Progenitor cell of endocrine pancreas (in vitro differentiated cells): ENCODE results near the gene AGPAT1. TPM values are rescaled to one million over a fixed set of nuclear protein-coding genes. Genes with fewer than 3 reads are reported as not detected.
"Not testable (repeated sequence)": the region's sequence is repeated elsewhere in the genome, so short reads cannot be mapped to it uniquely, and the experiment has no call there.

Experiments used
- DNase-seq: peaks from one replicate; pipeline ENCODE4 v3.0.0; 2021; ENCODE audit warnings: low spot score; ENCODE audit not compliant: unreplicated experiment
- H3K27ac Mint-ChIP-seq: 2 replicates; pipeline ENCODE4 v1.8.0; 2021; ENCODE audit warnings: mild to moderate bottlenecking, moderate library complexity, mixed read lengths
- H3K27me3 Mint-ChIP-seq: 2 replicates; pipeline ENCODE4 v1.8.0; 2021; ENCODE audit warnings: mixed read lengths
- H3K36me3 Mint-ChIP-seq: 2 replicates; pipeline ENCODE4 v1.8.0; 2022; ENCODE audit warnings: mixed read lengths; ENCODE audit not compliant: insufficient read depth
- H3K4me1 Mint-ChIP-seq: 2 replicates; pipeline ENCODE4 v1.8.0; 2021; ENCODE audit warnings: low read depth, mixed read lengths
- H3K4me3 Mint-ChIP-seq: 2 replicates; pipeline ENCODE4 v1.8.0; 2021; ENCODE audit warnings: low read depth, mild to moderate bottlenecking, moderate library complexity, mixed read lengths
- H3K9me3 Mint-ChIP-seq: 2 replicates; pipeline ENCODE4 v1.8.0; 2021; ENCODE audit warnings: low read depth, mixed read lengths
- CTCF ChIP-seq: fragments of 200-600 bp; sonication (generic); IDR thresholded peaks from one replicate; pipeline ENCODE4 v1.5.0; 2021; ENCODE audit warnings: antibody characterized with exemption, mild to moderate bottlenecking; ENCODE audit not compliant: unreplicated experiment
- total RNA-seq: library from RNA; stranded (reverse); gene quantifications from 2 replicates; pipeline ENCODE4 v1.2.1, GENCODE V29; 2021

Gene AGPAT1
- total RNA-seq, 1 donor from 2014 or later = 102 TPM

DNA sequence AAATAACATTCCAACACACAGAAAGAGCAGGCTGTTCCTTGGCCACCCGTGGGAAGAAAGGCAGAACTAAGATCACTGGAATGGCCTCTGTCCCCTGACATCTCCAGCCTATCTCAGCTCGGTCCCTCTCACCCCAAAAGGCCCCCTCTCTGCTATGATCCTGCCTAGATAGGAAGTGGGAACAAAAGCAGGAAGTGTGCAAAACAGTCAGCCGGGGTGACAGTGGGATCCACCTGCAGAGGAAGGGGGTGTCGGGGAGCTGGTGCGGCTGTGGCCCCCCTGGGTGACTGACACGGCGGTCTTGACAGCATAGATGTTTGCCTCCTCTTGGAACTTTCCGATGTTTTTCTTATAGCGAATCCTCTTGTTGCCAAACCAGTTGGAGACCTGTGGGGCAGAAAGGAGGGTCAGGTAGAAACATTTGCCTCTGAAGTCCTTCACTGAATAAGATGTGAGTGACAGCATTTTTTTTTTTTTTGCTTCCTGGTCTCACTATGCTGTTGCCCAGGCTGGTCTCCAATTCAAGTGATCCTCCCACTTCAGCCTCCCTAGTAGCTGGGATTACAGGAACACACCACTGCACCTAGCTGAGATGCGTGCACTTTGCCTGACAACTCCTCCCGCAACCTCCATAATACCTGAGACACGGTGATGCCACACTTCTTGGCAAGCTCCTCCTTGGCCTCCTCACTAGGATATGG lies 11.3 kb upstream of the AGPAT1 start:
- Mint-ChIP-seq H3K4me1 (peaks cover 42% of the 10 kb centered on the region), H3K9me3 (no peaks in the 10 kb centered on the region), H3K27ac (peak overlapping the region; percentile 81), H3K36me3 (peaks cover 14% of the 10 kb centered on the region), H3K4me3 (peak overlapping the region; percentile 31), H3K27me3 (no peaks in the 10 kb centered on the region)
- no peak for TF ChIP-seq CTCF
- no peak for DNase-seq

- not testable (repeated sequence) for H3K9me3 Mint-ChIP-seq, DNase-seq, H3K27me3 Mint-ChIP-seq
- Mint-ChIP-seq H3K36me3 (peaks cover 14% of the 10 kb centered on the region), H3K4me3 (peak overlapping the region; percentile 38), H3K4me1 (peaks cover 39% of the 10 kb centered on the region), H3K27ac (peak overlapping the region; percentile 91)
These were observed 10.4 kb upstream of the AGPAT1 start for GRCh38 chr6:32186151-32186840.

DNA sequence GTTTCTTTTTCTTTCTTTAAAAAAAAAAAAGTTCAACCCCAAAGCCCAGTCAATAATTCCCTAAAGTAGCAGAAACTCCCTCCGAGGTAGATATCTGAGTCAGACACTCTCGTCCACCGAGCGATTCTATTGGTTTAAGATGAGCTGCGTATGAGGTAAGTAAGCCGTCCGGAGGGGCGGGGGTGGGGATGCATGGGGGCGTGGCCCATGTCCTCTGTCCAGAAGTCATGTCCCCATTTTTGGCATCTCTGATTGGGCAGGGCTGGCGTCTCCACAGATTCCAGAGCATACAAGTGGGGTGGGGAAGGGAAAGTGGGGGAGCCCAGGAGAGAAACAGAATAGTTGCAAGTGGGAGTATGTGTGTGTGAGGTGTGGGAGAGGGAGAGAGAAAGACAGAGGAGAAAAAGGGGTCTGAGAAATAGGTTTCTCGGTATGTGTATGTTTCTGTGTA lies 9.8 kb upstream of the AGPAT1 start:
- not testable (repeated sequence) for H3K27me3 Mint-ChIP-seq, H3K9me3 Mint-ChIP-seq, DNase-seq
- H3K36me3 Mint-ChIP-seq = peaks cover 18% of the 10 kb centered on the region
- peak overlapping the region; percentile 91 for H3K27ac Mint-ChIP-seq
- peaks cover 35% of the 10 kb centered on the region for H3K4me1 Mint-ChIP-seq
- peak overlapping the region; percentile 38 for H3K4me3 Mint-ChIP-seq

DNA sequence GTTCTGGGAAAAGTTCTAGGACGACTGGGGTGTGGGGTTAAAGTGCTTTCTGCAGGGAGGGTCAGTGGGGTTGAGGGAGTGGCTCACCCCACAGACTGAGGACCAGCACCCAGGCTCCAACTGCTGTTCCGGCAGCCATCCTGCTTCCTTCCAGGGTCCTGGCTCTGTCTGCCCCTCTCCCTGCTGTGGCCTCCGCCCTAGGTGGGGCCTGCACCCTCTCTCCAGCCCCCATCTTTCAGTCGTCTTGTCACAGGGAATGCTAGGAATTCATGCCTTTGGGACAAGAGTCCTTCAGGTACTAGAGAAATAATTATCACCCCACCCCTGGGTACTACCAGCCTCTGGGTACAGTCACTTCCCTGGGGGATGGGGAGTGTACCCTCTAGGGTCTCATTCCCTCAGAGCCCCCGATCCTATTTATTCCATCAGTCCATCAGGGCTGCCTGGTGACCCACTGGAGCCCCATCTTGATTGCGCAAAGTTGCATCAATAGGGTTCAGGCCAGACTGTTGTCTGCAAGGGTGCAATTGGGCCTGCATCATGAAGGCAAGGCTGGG lies 8.3 kb upstream of the AGPAT1 start, which contains the start of gene AGER:
TSS of gene AGER (minus strand) at position 170 of the 557 bp plus-strand sequence. CDS start at position 139, 31 bp downstream.
- H3K4me1 Mint-ChIP-seq = peaks cover 41% of the 10 kb centered on the region
- no peak within 1 kb of the TSS for H3K4me3 Mint-ChIP-seq
- no peak within 1 kb of the TSS for H3K27ac Mint-ChIP-seq
- no peak for TF ChIP-seq CTCF
- H3K9me3 Mint-ChIP-seq = no peaks in the 10 kb centered on the region
- no peaks in the 10 kb centered on the region for H3K27me3 Mint-ChIP-seq
- no peak for DNase-seq
- peaks cover 24% of the 10 kb centered on the region for H3K36me3 Mint-ChIP-seq

- H3K4me1 Mint-ChIP-seq = peaks cover 41% of the 10 kb centered on the region
- no peaks in the 10 kb centered on the region for H3K9me3 Mint-ChIP-seq
- H3K36me3 Mint-ChIP-seq = peaks cover 26% of the 10 kb centered on the region
- no peak for DNase-seq
- no peak overlapping the region for H3K4me3 Mint-ChIP-seq
- TF ChIP-seq CTCF = no peak
- no peaks in the 10 kb centered on the region for H3K27me3 Mint-ChIP-seq
- no peak overlapping the region for H3K27ac Mint-ChIP-seq
These were observed 7.7 kb upstream of the AGPAT1 start for GRCh38 chr6:32183483-32184083.

DNA sequence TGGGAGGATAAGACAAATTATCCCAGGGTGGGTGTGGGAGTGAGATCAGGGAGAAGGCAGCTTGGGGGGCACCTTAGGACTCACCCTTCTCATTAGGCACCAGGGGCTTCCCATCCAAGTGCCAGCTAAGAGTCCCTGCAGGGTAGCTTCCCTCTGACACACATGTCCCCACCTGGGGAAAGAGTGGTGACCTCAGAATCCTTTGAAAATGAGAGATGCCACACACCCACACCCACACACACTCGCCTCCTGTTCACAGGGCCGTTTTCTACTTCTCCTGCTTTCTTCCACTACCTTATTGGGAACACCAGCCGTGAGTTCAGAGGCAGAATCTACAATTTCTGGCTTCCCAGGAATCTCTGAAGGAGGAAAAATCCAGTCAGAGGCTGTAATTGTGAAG lies 7.1 kb upstream of the AGPAT1 start:
- no peak for DNase-seq
- H3K4me3 Mint-ChIP-seq = no peak overlapping the region
- H3K36me3 Mint-ChIP-seq = peaks cover 26% of the 10 kb centered on the region
- no peak for TF ChIP-seq CTCF
- peaks cover 36% of the 10 kb centered on the region for H3K4me1 Mint-ChIP-seq
- H3K9me3 Mint-ChIP-seq = no peaks in the 10 kb centered on the region
- no peaks in the 10 kb centered on the region for H3K27me3 Mint-ChIP-seq
- no peak overlapping the region for H3K27ac Mint-ChIP-seq
